ENCODE results near the gene CDC42.

GRCh38 chr1:22139817-22140216 is 87.3 kb downstream of the CDC42 start:
- TF ChIP-seq CTCF (IDR thresholded peaks at IDR 0.05) (no peak), POLR2A (IDR thresholded peaks at IDR 0.05) (no peak), POLR2AphosphoS5 (IDR thresholded peaks at IDR 0.05) (no peak)

All from suprapubic skin (tissue), 4 donors.